ENCODE measurements around the gene TMEM69.

- TF ChIP-seq POLR2A (IDR thresholded peaks at IDR 0.05), result no peak
- TF ChIP-seq, protein P1, sequence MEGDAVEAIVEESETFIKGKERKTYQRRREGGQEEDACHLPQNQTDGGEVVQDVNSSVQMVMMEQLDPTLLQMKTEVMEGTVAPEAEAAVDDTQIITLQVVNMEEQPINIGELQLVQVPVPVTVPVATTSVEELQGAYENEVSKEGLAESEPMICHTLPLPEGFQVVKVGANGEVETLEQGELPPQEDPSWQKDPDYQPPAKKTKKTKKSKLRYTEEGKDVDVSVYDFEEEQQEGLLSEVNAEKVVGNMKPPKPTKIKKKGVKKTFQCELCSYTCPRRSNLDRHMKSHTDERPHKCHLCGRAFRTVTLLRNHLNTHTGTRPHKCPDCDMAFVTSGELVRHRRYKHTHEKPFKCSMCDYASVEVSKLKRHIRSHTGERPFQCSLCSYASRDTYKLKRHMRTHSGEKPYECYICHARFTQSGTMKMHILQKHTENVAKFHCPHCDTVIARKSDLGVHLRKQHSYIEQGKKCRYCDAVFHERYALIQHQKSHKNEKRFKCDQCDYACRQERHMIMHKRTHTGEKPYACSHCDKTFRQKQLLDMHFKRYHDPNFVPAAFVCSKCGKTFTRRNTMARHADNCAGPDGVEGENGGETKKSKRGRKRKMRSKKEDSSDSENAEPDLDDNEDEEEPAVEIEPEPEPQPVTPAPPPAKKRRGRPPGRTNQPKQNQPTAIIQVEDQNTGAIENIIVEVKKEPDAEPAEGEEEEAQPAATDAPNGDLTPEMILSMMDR (IDR thresholded peaks at IDR 0.05), result no peak
These were observed 40.5 kb upstream of the TMEM69 start for GRCh38 chr1:45647248-45648021.

Data from esophagus squamous epithelium (tissue), 4 donors.